Stimulated activated CD4-positive, alpha-beta T cell treated with anti-CD3 and anti-CD28 coated beads, Interleukin-1b, Interleukin-23, amount 100 ng/mL, for 1 hour (primary cell): ENCODE measurements around the gene PLRG1.
"Not testable (repeated sequence)": the region's sequence is repeated elsewhere in the genome, so short reads cannot be mapped to it uniquely, and the experiment has no call there.

Source experiments
- DNase-seq, 2 donors: peaks; one replicate each; pipeline ENCODE4 v3.0.0-alpha.2; 2020; ENCODE audit warnings: low read depth in 2 of 2

PLRG1 gene

GRCh38 chr4:154549894-154550790 lies at the start of gene PLRG1:
PLRG1 (minus strand) TSS chr4:154550400; CDS start chr4:154550308, 92 bp downstream.
- DNase-seq, result peak; percentile 86 to 90

- no peak for DNase-seq
Measured at GRCh38 chr4:154597798-154598774, 47.9 kb upstream of the PLRG1 start.

GRCh38 chr4:154597281-154597680 lies 47.1 kb upstream of the PLRG1 start:
- not testable (repeated sequence) for DNase-seq

- DNase-seq, result no peak
Measured at GRCh38 chr4:154595807-154596206, 45.6 kb upstream of the PLRG1 start.

- not testable (repeated sequence) for DNase-seq
Measured at GRCh38 chr4:154594343-154594742, 44.1 kb upstream of the PLRG1 start.

- no peak for DNase-seq
Measured at GRCh38 chr4:154593868-154594267, 43.7 kb upstream of the PLRG1 start.

GRCh38 chr4:154591890-154592289 lies 41.7 kb upstream of the PLRG1 start:
- DNase-seq, result no peak

GRCh38 chr4:154590329-154591006 lies 40.3 kb upstream of the PLRG1 start, which contains the start of gene FGA:
FGA (minus strand) TSS chr4:154590742; CDS start chr4:154590687, 55 bp downstream.
- no peak for DNase-seq

GRCh38 chr4:154589296-154590197 lies 39.3 kb upstream of the PLRG1 start:
- no peak for DNase-seq

- DNase-seq, result no peak
Measured at GRCh38 chr4:154588198-154588597, 38.0 kb upstream of the PLRG1 start.

- DNase-seq, result no peak
Measured at GRCh38 chr4:154586296-154587033, 36.3 kb upstream of the PLRG1 start.

- no peak for DNase-seq
Measured at GRCh38 chr4:154585369-154586018, 35.3 kb upstream of the PLRG1 start.

- no peak for DNase-seq
Measured at GRCh38 chr4:154584259-154584658, 34.1 kb upstream of the PLRG1 start.

- no peak for DNase-seq
Measured at GRCh38 chr4:154583677-154584076, 33.5 kb upstream of the PLRG1 start.

GRCh38 chr4:154583230-154583629 lies 33.0 kb upstream of the PLRG1 start:
- no peak for DNase-seq

- DNase-seq, result no peak
Measured at GRCh38 chr4:154582723-154583122, 32.5 kb upstream of the PLRG1 start.

GRCh38 chr4:154579927-154580326 lies 29.7 kb upstream of the PLRG1 start:
- no peak for DNase-seq

GRCh38 chr4:154578919-154579318 lies 28.7 kb upstream of the PLRG1 start:
- DNase-seq, result no peak

- DNase-seq, result no peak
Measured at GRCh38 chr4:154577324-154577723, 27.1 kb upstream of the PLRG1 start.
